ENCODE data around the gene ZNF438. TPM values are rescaled to one million over a fixed set of nuclear protein-coding genes. Genes with fewer than 3 reads are reported as not detected.
"Not testable (repeated sequence)": the region's sequence is repeated elsewhere in the genome, so short reads cannot be mapped to it uniquely, and the experiment has no call there.

The ZNF438 gene
- total and polyA plus RNA-seq, 7 donors, result 3.9 to 18.9 (median 11.9) TPM

DNA sequence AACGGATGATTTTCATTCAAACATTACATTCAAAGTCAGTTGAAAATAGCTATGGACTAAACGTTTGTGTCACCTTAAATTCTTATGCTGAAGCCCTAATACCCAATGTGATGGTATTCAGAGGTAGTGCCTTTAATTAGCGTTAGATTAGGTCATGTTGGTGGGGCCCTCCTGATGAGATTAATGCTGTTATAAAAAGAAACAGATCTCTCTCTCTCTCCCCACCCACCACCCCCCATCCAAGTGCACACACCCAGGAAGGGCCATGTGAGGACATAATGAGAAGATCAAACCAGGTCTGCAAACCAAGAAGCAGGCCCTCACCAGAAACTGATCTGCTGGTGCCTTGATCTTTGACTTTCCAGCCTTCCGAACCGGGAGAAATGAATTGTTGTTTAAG is 44.2 kb downstream of the ZNF438 start:
- TF ChIP-seq POLR2A (IDR thresholded peaks at IDR 0.05), result no peak
- TF ChIP-seq POLR2AphosphoS5 (IDR thresholded peaks at IDR 0.05), result no peak
- no peak for TF ChIP-seq EP300 (IDR thresholded peaks at IDR 0.05)
- TF ChIP-seq, protein P1, sequence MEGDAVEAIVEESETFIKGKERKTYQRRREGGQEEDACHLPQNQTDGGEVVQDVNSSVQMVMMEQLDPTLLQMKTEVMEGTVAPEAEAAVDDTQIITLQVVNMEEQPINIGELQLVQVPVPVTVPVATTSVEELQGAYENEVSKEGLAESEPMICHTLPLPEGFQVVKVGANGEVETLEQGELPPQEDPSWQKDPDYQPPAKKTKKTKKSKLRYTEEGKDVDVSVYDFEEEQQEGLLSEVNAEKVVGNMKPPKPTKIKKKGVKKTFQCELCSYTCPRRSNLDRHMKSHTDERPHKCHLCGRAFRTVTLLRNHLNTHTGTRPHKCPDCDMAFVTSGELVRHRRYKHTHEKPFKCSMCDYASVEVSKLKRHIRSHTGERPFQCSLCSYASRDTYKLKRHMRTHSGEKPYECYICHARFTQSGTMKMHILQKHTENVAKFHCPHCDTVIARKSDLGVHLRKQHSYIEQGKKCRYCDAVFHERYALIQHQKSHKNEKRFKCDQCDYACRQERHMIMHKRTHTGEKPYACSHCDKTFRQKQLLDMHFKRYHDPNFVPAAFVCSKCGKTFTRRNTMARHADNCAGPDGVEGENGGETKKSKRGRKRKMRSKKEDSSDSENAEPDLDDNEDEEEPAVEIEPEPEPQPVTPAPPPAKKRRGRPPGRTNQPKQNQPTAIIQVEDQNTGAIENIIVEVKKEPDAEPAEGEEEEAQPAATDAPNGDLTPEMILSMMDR (IDR thresholded peaks at IDR 0.05), result no peak
- 92% methylated on average over 5 of the region's 5 CpGs for WGBS, 2 donors
- intact Hi-C loops (cut with DNase I), result no loop called here
- H3K36me3 ChIP-seq, result no peaks in the 10 kb centered on the region
- peaks cover 0 to 22% (median 11%) of the 10 kb centered on the region in 4 donors for H3K4me1 ChIP-seq
- no peak overlapping the region for H3K4me3 ChIP-seq
- no peaks in the 10 kb centered on the region for H3K9me3 ChIP-seq
- no peaks in the 10 kb centered on the region for H3K27me3 ChIP-seq
- DNase-seq, result no peak
- H3K27ac ChIP-seq, result no peak overlapping the region

DNA sequence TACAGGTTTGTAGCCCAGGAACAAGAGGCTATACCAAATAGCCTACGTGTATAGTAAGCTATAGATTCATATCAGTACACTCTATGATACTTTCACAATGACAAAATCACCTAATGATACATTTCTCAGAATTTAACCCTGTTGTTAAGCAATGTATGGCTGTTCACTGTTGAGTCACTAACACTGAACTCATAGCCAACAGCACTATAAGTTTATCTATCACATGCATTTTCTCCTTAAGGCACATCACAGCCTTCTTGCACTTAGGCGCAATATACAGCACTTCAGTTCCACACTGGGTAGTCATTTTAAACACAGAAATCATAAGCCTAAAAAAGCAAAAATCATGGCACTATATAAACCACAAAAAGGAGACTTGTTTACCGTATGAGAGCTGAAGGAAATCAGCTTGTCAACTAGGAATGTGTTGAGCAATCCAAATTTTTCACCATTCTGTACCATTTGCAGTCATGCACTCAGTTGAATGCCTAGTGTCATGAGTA is 45.6 kb downstream of the ZNF438 start:
- Histone ChIP-seq H3K9me3 (no peaks in the 10 kb centered on the region), H3K36me3 (no peaks in the 10 kb centered on the region), H3K27me3 (no peaks in the 10 kb centered on the region), H3K27ac (no peak overlapping the region), H3K4me3 (no peak overlapping the region), H3K4me1 (peaks cover 0 to 24% (median 12%) of the 10 kb centered on the region in 4 donors)
- no peak for DNase-seq
- WGBS, 2 donors, result 62 to 74% methylated on average over 3 of the region's 3 CpGs
- TF ChIP-seq POLR2A (IDR thresholded peaks at IDR 0.05) (no peak), POLR2AphosphoS5 (IDR thresholded peaks at IDR 0.05) (no peak), EP300 (IDR thresholded peaks at IDR 0.05) (no peak)
- TF ChIP-seq, protein P1 (IDR thresholded peaks at IDR 0.05), result no peak
- intact Hi-C loops (cut with DNase I), result no loop called here

DNA sequence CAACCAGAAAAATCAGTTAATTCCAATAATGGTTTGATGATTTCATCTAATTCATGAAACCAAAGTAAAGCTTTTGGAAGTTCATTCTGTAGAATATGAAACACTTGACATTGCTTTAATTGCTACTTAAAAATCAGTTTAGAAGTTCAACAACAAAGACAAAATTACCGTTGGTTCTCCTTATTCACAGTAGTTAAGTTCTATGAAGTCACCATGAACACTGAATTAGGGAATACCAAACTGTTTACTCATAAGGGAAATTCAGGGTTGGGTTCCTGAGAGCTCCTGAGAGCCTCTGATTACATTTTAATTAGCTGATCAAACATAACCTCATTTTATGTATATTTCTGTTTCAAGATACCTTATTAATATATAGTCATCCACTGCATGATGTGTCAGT is 46.2 kb downstream of the ZNF438 start:
- Histone ChIP-seq H3K27me3 (no peaks in the 10 kb centered on the region), H3K4me1 (peaks cover 0 to 30% (median 15%) of the 10 kb centered on the region in 4 donors), H3K4me3 (no peak overlapping the region), H3K36me3 (no peaks in the 10 kb centered on the region), H3K27ac (peak overlapping the region in 1 of 4 donors; percentile 23), H3K9me3 (no peaks in the 10 kb centered on the region)
- TF ChIP-seq POLR2A (IDR thresholded peaks at IDR 0.05) (no peak), POLR2AphosphoS5 (IDR thresholded peaks at IDR 0.05) (no peak), EP300 (IDR thresholded peaks at IDR 0.05) (no peak)
- TF ChIP-seq, protein P1 (IDR thresholded peaks at IDR 0.05), result no peak
- intact Hi-C loops (cut with DNase I), result no loop called here
- 59 to 79% methylated on average over 1 of the region's 1 CpG for WGBS, 2 donors
- no peak for DNase-seq

DNA sequence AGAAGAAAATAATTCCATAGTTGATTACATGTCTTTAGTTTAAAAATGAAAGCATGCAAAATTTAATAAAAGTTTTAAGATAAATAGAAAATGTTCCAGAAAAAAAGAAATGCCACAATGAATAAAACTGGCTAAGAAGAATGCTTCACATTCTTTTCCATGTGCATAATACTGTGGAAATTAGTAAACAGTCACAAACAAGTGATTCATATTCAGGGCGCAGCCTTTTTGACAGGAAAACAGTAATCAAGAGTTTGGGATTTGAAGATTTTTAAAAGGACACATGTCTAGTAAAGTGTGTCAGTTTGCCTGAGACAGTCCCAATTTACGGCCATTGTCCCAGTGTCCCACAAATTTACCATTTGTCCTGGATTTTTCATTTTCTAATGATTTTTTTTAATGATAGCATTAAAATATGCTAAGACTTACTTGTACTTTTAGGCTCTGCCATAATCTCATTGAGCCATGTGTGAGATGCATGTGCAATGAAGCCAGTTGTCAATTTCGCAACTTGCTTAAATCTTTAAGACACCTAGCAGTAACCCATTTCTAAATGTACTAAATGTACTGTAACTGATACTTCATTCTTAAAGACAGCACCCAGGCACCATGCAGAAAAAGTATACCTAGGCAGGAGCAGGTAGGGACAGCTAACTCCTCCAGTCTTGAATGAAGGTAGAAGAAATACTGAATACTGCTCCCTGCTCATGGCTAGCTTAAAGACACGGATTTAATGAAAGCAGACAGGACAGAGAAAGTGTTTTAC is 46.9 kb downstream of the ZNF438 start:
- H3K27ac ChIP-seq, result peak overlapping the region in 1 of 4 donors; percentile 23
- H3K9me3 ChIP-seq, result no peaks in the 10 kb centered on the region
- WGBS, 2 donors, result 91% methylated on average over 4 of the region's 4 CpGs
- TF ChIP-seq EP300 (IDR thresholded peaks at IDR 0.05) (no peak), POLR2AphosphoS5 (IDR thresholded peaks at IDR 0.05) (no peak), POLR2A (IDR thresholded peaks at IDR 0.05) (no peak)
- TF ChIP-seq, protein P1 (IDR thresholded peaks at IDR 0.05), result no peak
- DNase-seq, result no peak
- H3K36me3 ChIP-seq, result no peaks in the 10 kb centered on the region
- intact Hi-C loops (cut with DNase I), result loop anchor here (5.0 kb wide), 1 partner anchor 172 kb away; no protein-coding TSS in a partner anchor
- H3K27me3 ChIP-seq, result no peaks in the 10 kb centered on the region
- peaks cover 0 to 37% (median 22%) of the 10 kb centered on the region in 4 donors for H3K4me1 ChIP-seq
- H3K4me3 ChIP-seq, result no peak overlapping the region

DNA sequence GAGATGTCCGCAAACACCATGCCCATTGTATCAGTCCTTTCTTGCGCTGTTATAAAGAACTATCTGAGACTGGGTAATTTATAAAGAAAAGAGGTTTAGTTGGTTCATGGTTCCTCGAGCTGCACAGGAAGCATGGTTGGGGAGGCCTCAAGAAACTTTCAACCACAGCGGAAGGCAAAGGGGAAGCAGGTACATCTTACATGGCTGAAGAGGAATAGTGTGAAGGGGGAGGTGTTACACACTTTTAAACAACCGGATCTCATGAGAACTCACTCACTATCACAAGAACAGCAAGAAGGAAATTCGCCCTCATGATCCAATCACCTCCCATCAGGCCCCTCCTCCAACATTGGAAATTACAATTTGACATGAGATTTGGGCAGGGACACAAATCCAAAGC is 48.5 kb downstream of the ZNF438 start:
- DNase-seq, H3K27ac ChIP-seq, H3K36me3 ChIP-seq, H3K27me3 ChIP-seq, H3K4me3 ChIP-seq, H3K9me3 ChIP-seq: not testable (repeated sequence)
- H3K4me1 ChIP-seq, result peaks cover 0 to 31% (median 21%) of the 10 kb centered on the region in 4 donors
- intact Hi-C loops (cut with DNase I), result loop anchor here (5.0 kb wide), 1 partner anchor 171 kb away; no protein-coding TSS in a partner anchor
- 80 to 95% methylated on average over 6 of the region's 6 CpGs for WGBS, 2 donors

Data from sigmoid colon (tissue), 7 donors.